CD4-positive, alpha-beta T cell treated with Interferon alpha-2 for 1 hour (primary cell): Measurements from ENCODE around the gene PPP1R2C.

ENCODE experiments used
- DNase-seq, 2 donors: peaks; one replicate each; pipeline ENCODE4 v3.0.0-alpha.2; 2020 to 2022

Gene PPP1R2C

GRCh38 chrX:42778096-42778495 is at the start of gene PPP1R2C:
Gene PPP1R2C, minus strand, starts transcription at chrX:42778163. Its CDS starts 84 bp downstream, at chrX:42778079.
- peak in 1 of 2 donors; percentile 64 for DNase-seq

- DNase-seq: no peak
These were observed 47.2 kb upstream of the PPP1R2C start for GRCh38 chrX:42825201-42825600.

GRCh38 chrX:42824541-42824940 is 46.6 kb upstream of the PPP1R2C start:
- DNase-seq: no peak

- no peak for DNase-seq
These were observed 45.5 kb upstream of the PPP1R2C start for GRCh38 chrX:42823443-42823842.

- DNase-seq: no peak
These were observed 44.0 kb upstream of the PPP1R2C start for GRCh38 chrX:42821803-42822443.

- DNase-seq: no peak
These were observed 40.4 kb upstream of the PPP1R2C start for GRCh38 chrX:42818151-42818921.

- no peak for DNase-seq
These were observed 31.6 kb upstream of the PPP1R2C start for GRCh38 chrX:42809569-42809968.

GRCh38 chrX:42807393-42807792 is 29.4 kb upstream of the PPP1R2C start:
- DNase-seq: no peak

- DNase-seq: no peak
These were observed 26.6 kb upstream of the PPP1R2C start for GRCh38 chrX:42804524-42804923.

GRCh38 chrX:42803320-42803719 is 25.4 kb upstream of the PPP1R2C start:
- DNase-seq: no peak

- DNase-seq: no peak
These were observed 19.8 kb upstream of the PPP1R2C start for GRCh38 chrX:42797651-42798269.

- no peak for DNase-seq
These were observed 5.5 kb upstream of the PPP1R2C start for GRCh38 chrX:42783451-42783850.

GRCh38 chrX:42776195-42776594 is 1.8 kb downstream of the PPP1R2C start:
- DNase-seq: no peak

- DNase-seq: no peak
These were observed 5.1 kb downstream of the PPP1R2C start for GRCh38 chrX:42772874-42773273.

GRCh38 chrX:42771506-42772335 is 6.2 kb downstream of the PPP1R2C start:
- DNase-seq: no peak

- DNase-seq: no peak
These were observed 7.4 kb downstream of the PPP1R2C start for GRCh38 chrX:42770566-42770965.

GRCh38 chrX:42759881-42760280 is 18.1 kb downstream of the PPP1R2C start:
- DNase-seq: no peak

- no peak for DNase-seq
These were observed 22.1 kb downstream of the PPP1R2C start for GRCh38 chrX:42755815-42756214.

- no peak for DNase-seq
These were observed 23.4 kb downstream of the PPP1R2C start for GRCh38 chrX:42754603-42755002.

- no peak for DNase-seq
These were observed 23.8 kb downstream of the PPP1R2C start for GRCh38 chrX:42754115-42754514.

GRCh38 chrX:42752730-42753129 is 25.2 kb downstream of the PPP1R2C start:
- DNase-seq: no peak

- DNase-seq: no peak
These were observed 26.4 kb downstream of the PPP1R2C start for GRCh38 chrX:42751573-42751972.
